HG03342 (cell line): ENCODE results near the gene CTSD.
"Not testable (repeated sequence)": the region's sequence is repeated elsewhere in the genome, so short reads cannot be mapped to it uniquely, and the experiment has no call there.

ENCODE experiments used
- ATAC-seq: cut with Tn5 transposase; IDR thresholded peaks from one replicate; pipeline ENCODE4 v1.9.1; 2021; ENCODE audit warnings: mild to moderate bottlenecking, moderate library complexity; ENCODE audit not compliant: unreplicated experiment

The CTSD gene

GRCh38 chr11:1763796-1764661 lies at the start of gene CTSD:
Gene CTSD, minus strand, starts transcription at chr11:1763927. Its CDS starts 68 bp downstream, at chr11:1763859.
- ATAC-seq: peak; percentile 59

- not testable (repeated sequence) for ATAC-seq
Observed at GRCh38 chr11:1813356-1813755, 49.6 kb upstream of the CTSD start.

- ATAC-seq: no peak
Observed at GRCh38 chr11:1812801-1813200, 49.1 kb upstream of the CTSD start.

- ATAC-seq: no peak
Observed at GRCh38 chr11:1812274-1812673, 48.5 kb upstream of the CTSD start.

DNA sequence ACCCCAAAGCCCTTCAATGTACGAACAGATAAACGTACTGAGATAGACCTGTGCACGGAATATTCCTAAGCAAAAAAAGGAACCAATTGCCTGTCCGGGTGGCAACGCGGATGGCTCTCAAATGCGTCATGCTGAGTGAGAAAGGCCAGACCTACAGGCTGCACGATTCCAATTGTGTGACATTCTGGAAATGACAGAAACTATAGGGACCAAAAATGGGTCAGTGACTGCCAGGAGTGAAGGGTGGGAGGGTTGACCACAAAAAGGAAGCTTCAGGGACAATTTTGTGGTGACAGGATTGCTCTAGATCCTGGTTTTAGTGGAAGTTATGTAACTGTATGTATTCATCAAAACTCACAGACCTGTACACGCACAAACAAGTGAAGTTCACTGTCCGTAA lies 47.0 kb upstream of the CTSD start:
- ATAC-seq: no peak

GRCh38 chr11:1807264-1807995 lies 43.7 kb upstream of the CTSD start:
- no peak for ATAC-seq

- no peak for ATAC-seq
Observed at GRCh38 chr11:1805525-1805924, 41.8 kb upstream of the CTSD start.

- not testable (repeated sequence) for ATAC-seq
Observed at GRCh38 chr11:1803835-1804519, 40.2 kb upstream of the CTSD start.

DNA sequence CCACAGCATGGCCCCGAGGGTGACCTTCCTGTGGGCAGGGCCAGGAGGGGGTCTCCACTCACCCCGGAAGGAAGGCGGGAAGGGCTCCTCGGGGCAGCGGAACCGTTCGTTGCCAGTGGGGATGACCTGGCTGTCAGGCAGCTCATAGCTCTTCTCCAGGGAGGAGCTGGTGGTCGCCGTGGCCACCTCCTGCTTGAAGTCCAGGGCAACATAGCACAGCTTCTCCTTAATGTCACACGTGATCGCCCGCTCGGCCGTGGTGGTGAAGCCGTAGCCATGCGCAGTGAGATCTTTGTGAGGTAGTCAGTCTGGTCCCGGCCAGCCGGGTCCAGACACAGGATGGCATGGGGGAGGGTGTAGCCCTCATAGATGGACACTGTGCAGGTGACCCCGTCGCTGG lies 39.5 kb upstream of the CTSD start:
- no peak for ATAC-seq

GRCh38 chr11:1797391-1798125 lies 33.8 kb upstream of the CTSD start:
- ATAC-seq: no peak

GRCh38 chr11:1796413-1797011 lies 32.8 kb upstream of the CTSD start:
- ATAC-seq: no peak

DNA sequence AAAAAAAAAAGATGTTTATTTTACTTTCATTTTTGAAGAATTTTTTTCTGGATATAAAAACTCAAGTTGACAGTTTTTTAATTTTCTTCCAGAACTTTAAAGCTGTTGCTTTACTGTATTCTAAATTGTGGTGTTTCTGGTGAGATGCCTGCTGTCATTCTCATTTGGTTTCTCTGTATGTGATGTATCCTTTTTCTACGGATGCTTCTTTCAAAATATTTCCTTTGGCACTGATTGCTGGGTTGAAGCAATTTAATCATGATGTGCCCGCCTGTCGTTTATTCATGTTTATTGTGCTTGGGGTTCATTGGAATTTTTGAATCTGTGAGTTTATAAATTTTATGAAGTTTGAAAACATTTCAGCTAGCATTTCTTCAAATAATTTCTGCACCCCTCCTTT lies 29.4 kb upstream of the CTSD start:
- no peak for ATAC-seq

GRCh38 chr11:1792461-1792860 lies 28.7 kb upstream of the CTSD start:
- no peak for ATAC-seq

- no peak for ATAC-seq
Observed at GRCh38 chr11:1791912-1792311, 28.2 kb upstream of the CTSD start.

- no peak for ATAC-seq
Observed at GRCh38 chr11:1786466-1786865, 22.7 kb upstream of the CTSD start.

GRCh38 chr11:1785749-1786413 lies 22.2 kb upstream of the CTSD start:
- ATAC-seq: no peak

GRCh38 chr11:1784761-1785650 lies 21.3 kb upstream of the CTSD start:
- no peak for ATAC-seq

DNA sequence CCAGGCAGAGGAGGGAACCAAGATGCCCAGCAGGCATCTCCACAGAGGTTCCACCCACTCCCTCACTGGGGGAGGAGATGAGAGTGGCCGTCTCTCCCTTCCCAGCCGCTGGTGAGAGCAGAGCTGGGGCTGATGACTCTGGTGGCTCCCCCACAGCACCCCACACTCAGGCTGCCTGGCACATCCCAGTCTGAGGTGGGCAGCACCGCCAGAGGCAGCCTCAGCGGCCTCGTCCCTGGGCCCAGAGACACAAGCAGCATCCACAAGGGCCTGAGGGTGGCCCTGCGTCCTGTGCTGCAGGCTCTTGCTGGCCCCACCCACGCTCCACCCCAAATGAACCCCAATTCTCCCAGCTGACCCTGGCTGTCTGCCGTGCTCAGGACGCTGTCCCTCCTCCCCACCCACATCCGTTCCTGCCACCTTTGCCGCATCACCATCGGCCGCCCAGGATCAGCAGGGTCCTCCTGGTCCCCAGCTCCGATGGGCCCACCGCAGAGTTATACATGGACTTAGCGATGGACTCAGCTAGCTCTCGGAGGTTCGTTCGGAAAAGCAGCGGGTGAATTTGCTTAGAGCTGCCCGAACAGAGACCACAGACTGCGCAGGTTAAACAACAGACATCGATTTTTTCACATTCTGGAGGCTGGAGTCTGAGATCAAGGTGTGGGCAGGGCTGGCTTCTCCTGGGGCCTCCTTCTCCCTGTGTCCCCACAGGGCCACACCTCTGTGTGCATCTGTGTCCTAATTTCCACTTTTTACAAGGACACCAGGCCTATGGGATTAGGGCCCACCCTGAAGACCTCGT lies 20.2 kb upstream of the CTSD start:
- ATAC-seq: no peak
